Mesothelial cell of epicardium (in vitro differentiated cells): ENCODE measurements around the gene C6orf118. TPM values are rescaled to one million over a fixed set of nuclear protein-coding genes. Genes with fewer than 3 reads are reported as not detected.

Experiments used
- DNase-seq, 2 experiments: peaks; one replicate each; pipeline ENCODE4 v3.0.0; 2021; ENCODE audit warnings: low spot score in 2 of 2; ENCODE audit not compliant: unreplicated experiment in 2 of 2
- H3K27ac Mint-ChIP-seq: 2 replicates; pipeline ENCODE4 v1.8.0; 2021; ENCODE audit warnings: mixed read lengths
- H3K27me3 Mint-ChIP-seq: 2 replicates; pipeline ENCODE4 v1.8.0; 2021; ENCODE audit warnings: low read depth, mixed read lengths
- H3K36me3 Mint-ChIP-seq: 2 replicates; pipeline ENCODE4 v1.8.0; 2021; ENCODE audit warnings: mixed read lengths
- H3K4me1 Mint-ChIP-seq: 2 replicates; pipeline ENCODE4 v1.8.0; 2021; ENCODE audit warnings: mixed read lengths
- H3K4me3 Mint-ChIP-seq: 2 replicates; pipeline ENCODE4 v1.8.0; 2021; ENCODE audit warnings: mild to moderate bottlenecking, moderate library complexity, mixed read lengths
- H3K9me3 Mint-ChIP-seq: 2 replicates; pipeline ENCODE4 v1.8.0; 2021; ENCODE audit warnings: mixed read lengths
- total RNA-seq: library from RNA; stranded (reverse); gene quantifications from 3 replicates; pipeline ENCODE4 v1.2.1, GENCODE V29; 2021
- TF ChIP-seq, protein P1 (sequence below): fragments of 200-600 bp; sonication (generic); IDR thresholded peaks from one replicate; pipeline ENCODE4 v1.5.0; 2021; ENCODE audit warnings: antibody characterized with exemption; ENCODE audit not compliant: unreplicated experiment

The C6orf118 gene
- total RNA-seq: 0.24 to 0.27 TPM in 2 of 3 replicates, not detected in the other

DNA sequence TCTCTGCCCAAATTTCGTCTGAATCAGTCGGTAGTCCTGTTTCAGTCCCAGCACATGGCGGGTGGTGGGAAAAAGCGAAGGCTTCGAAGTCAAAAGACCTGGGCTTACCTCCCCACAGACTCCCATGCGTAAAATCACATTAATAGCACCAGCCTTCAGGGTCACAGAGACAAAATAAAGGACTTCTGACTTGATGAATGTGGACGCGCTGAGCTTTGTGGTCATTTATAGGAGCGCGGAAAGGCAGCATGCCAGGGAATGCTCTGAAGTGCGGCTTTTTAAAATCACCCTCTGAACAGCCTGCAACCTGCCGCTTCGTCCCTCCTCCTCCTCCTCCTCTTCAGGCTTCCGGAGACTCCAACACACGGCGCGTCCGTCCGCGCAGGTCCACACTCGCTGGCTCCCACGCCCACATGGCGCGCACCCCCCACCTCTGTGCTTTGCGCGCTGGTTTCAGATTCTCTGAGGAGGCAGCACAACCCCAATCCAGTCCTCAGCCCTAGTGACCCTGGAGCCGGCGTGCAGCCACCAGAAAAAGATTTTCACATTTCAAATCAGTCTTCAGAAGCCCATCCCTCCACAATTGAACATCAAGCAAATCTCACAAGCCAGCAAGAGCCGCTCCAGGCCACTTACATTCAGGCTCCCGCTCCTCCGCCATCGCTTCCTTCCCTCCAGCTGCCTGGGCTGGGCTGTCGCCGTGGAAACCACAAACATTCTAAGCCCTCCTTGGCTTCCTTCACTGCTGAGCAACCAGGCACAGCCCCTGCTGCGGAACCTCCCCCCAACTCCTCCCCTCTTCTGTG is at the start of gene C6orf118:
Gene C6orf118, minus strand, starts transcription at position 680 of the 806 bp plus-strand sequence. Its CDS starts 19 bp downstream, at position 661.
- Mint-ChIP-seq H3K27me3 (peaks cover 44% of the 10 kb centered on the region), H3K4me3 (peak within 1 kb of the TSS; percentile 72), H3K27ac (peak within 1 kb of the TSS; percentile 67), H3K9me3 (no peaks in the 10 kb centered on the region), H3K36me3 (no peaks in the 10 kb centered on the region), H3K4me1 (peaks cover 4% of the 10 kb centered on the region)
- peak; percentile 55 to 82 for DNase-seq
- TF ChIP-seq, protein P1, sequence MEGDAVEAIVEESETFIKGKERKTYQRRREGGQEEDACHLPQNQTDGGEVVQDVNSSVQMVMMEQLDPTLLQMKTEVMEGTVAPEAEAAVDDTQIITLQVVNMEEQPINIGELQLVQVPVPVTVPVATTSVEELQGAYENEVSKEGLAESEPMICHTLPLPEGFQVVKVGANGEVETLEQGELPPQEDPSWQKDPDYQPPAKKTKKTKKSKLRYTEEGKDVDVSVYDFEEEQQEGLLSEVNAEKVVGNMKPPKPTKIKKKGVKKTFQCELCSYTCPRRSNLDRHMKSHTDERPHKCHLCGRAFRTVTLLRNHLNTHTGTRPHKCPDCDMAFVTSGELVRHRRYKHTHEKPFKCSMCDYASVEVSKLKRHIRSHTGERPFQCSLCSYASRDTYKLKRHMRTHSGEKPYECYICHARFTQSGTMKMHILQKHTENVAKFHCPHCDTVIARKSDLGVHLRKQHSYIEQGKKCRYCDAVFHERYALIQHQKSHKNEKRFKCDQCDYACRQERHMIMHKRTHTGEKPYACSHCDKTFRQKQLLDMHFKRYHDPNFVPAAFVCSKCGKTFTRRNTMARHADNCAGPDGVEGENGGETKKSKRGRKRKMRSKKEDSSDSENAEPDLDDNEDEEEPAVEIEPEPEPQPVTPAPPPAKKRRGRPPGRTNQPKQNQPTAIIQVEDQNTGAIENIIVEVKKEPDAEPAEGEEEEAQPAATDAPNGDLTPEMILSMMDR: no peak

DNA sequence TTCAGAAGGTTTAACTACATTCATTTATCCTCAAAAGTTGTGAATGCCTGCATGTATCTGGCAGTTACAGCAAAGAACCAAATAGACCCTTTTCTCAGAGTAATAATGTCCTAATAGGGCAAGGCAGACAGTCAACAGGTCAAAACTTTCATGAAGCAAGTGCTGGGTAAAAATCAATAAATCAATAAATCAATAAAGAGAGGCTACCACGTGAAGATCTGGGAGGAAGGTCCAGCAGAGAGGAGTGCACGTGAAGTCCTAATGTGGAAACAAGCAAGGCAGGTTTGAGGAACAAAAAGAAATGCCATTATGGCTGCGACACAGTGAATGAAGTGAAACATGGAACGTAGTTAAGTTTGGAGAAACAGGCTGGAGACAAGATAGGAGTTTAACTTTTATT is 36.3 kb upstream of the C6orf118 start:
- no peak for DNase-seq
- Mint-ChIP-seq H3K27ac (no peak overlapping the region), H3K36me3 (peaks cover 16% of the 10 kb centered on the region), H3K4me3 (no peak overlapping the region), H3K27me3 (no peaks in the 10 kb centered on the region), H3K9me3 (peaks cover 17% of the 10 kb centered on the region), H3K4me1 (no peaks in the 10 kb centered on the region)
- TF ChIP-seq, protein P1: no peak

DNA sequence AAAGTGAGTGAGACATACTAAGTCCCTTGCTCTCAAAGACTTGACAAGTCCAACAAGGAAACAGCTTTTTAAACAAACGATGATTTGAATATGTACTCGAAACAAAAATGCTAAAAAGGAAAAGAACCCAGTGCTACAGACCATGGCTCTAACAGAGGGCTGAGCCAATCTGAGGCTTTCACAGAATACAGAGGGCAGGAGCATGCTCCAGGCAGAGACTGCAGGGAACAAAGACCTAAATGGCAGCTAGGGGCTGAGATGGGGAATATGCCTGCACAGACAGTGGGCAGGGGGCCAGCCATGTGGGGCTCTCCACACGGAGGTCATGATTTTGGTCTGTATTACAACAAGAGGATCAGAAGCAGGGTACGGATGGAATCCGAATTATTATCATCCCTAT is 31.1 kb upstream of the C6orf118 start:
- Mint-ChIP-seq H3K27me3 (no peaks in the 10 kb centered on the region), H3K4me3 (no peak overlapping the region), H3K36me3 (peaks cover 2% of the 10 kb centered on the region), H3K9me3 (no peaks in the 10 kb centered on the region), H3K4me1 (no peaks in the 10 kb centered on the region), H3K27ac (no peak overlapping the region)
- TF ChIP-seq, protein P1: no peak
- DNase-seq: no peak

DNA sequence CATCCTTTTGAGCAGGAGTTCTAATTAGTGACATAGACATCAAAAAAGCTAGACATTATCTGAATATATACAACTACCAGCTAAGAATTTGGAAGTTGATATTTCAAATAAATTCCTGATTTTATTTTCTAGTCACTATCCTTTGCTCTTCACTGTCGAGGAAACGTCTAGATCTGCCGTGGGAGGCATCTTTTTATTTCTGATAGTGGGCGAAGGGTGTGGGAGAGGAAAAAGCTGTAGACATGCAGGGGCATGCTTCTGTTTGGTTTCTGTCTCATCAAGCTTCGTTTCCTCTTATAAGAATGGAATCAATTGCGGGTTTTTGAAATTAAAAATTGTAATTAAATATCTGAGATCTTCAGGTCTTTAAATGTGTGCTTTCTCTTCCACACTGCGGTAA is 16.2 kb upstream of the C6orf118 start:
- peaks cover 27% of the 10 kb centered on the region for H3K9me3 Mint-ChIP-seq
- no peaks in the 10 kb centered on the region for H3K27me3 Mint-ChIP-seq
- DNase-seq: no peak
- no peaks in the 10 kb centered on the region for H3K4me1 Mint-ChIP-seq
- TF ChIP-seq, protein P1: no peak
- no peaks in the 10 kb centered on the region for H3K36me3 Mint-ChIP-seq
- H3K27ac Mint-ChIP-seq: no peak overlapping the region
- H3K4me3 Mint-ChIP-seq: no peak overlapping the region

DNA sequence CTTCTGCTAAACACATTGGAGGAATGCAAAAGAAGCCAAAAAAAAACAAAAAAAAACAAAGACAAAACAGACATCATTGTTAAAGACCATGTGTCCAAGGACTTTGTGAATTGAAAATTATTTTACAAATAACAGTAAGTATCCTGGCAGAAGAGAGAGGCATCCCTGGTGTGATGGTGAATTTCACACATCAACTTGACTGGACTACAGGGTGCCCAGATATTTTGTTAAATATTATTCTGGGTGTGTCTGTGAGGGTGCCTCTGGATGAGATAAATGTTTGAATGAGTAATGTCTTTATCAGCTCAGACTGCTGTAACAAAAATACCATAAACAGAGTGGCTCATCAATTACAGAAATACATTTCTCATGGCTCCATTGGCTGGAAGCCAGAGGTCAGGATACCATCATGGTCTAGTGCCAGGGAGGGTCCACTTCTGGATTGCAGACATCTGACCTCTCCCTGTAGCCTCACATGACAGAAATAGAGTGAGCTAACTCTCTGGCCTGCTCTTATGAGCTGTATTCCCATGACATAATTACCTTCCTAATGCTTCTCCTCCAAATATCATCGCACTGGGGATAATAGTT is 12.2 kb upstream of the C6orf118 start:
- Mint-ChIP-seq H3K27ac (no peak overlapping the region), H3K4me3 (no peak overlapping the region), H3K4me1 (no peaks in the 10 kb centered on the region), H3K9me3 (peaks cover 47% of the 10 kb centered on the region), H3K36me3 (no peaks in the 10 kb centered on the region), H3K27me3 (peaks cover 1% of the 10 kb centered on the region)
- TF ChIP-seq, protein P1: no peak
- no peak for DNase-seq
